Subcutaneous adipose tissue (tissue), 4 donors: ENCODE results near the gene SPACA5. TPM values are rescaled to one million over a fixed set of nuclear protein-coding genes. Genes with fewer than 3 reads are reported as not detected.

Source experiments
- total RNA-seq, 4 donors: library from RNA; depleted of rRNA; stranded (reverse); fragments of >200 nt; gene quantifications; one replicate each; pipeline ENCODE4 v1.1.0, GENCODE V29; 2016
- TF ChIP-seq, protein P1 (sequence below): fragments of 450-650 bp; IDR thresholded peaks from one replicate; pipeline ENCODE4 v1.5.1; 2016; ENCODE audit warnings: low read depth, mild to moderate bottlenecking, control low read depth, antibody characterized with exemption, moderate library complexity

SPACA5 gene
- total RNA-seq, 4 donors from 2014 or later = not detected

DNA sequence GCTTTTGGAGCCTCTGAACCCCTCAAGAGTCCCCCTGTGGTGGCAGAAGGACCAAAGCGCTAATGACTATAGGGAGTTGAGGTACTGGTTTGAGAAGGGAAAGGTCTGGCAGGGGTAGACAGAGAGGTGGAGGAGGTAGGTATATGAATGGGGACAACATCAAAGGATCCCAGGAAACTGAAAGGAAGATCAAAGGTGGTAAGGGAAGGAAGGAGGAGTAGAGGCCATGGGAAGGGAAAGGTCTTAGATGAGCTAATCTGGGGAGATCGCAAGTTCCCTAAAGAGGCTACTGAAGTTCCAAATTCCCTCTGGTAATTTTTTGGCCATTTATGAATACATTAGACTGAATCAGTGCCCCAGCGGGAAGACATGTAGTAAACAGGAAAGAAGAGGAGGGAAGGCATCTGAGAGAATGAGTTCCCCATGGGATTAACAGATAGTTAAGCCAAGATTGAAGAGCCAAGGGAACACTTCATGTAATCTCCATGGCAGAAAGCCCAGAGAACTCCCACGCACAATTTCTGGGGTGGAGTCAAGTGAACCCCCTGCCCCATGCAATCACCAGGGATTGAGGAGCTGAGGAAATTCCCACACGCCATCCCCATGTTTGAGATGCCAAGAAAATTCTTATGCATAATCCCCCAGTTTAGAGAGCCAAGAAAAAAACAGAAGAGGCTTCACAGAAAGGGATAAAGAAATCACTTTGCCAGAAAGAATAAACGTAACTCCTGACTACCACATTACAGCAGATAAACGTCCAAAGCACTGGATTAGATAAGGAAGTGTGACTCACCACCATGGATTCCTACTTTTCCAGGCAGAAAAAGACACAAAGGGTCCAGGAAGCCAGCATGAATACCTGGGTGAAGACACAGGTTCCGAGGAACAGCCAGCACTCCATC, 38.9 kb downstream of the SPACA5 start:
- TF ChIP-seq, protein P1, sequence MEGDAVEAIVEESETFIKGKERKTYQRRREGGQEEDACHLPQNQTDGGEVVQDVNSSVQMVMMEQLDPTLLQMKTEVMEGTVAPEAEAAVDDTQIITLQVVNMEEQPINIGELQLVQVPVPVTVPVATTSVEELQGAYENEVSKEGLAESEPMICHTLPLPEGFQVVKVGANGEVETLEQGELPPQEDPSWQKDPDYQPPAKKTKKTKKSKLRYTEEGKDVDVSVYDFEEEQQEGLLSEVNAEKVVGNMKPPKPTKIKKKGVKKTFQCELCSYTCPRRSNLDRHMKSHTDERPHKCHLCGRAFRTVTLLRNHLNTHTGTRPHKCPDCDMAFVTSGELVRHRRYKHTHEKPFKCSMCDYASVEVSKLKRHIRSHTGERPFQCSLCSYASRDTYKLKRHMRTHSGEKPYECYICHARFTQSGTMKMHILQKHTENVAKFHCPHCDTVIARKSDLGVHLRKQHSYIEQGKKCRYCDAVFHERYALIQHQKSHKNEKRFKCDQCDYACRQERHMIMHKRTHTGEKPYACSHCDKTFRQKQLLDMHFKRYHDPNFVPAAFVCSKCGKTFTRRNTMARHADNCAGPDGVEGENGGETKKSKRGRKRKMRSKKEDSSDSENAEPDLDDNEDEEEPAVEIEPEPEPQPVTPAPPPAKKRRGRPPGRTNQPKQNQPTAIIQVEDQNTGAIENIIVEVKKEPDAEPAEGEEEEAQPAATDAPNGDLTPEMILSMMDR = no peak

DNA sequence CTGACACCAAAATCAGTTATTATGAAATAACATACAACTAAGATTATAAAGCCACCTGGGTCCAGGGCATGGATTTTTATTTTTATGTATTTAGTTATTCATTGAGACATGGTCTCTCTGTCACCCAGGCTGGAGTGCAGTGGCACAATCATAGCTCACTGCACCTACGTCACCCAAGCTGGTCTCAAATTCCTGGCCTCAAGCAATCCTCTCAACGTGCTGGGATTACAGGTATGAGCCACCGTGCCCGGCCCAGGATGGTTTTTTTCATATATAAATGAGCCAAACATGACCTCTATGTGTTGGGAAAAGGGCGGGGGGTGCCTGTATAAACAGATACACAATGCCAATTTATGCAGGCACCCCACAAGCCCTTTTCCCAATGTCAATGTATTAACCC, 40.1 kb downstream of the SPACA5 start:
- TF ChIP-seq, protein P1 = no peak

DNA sequence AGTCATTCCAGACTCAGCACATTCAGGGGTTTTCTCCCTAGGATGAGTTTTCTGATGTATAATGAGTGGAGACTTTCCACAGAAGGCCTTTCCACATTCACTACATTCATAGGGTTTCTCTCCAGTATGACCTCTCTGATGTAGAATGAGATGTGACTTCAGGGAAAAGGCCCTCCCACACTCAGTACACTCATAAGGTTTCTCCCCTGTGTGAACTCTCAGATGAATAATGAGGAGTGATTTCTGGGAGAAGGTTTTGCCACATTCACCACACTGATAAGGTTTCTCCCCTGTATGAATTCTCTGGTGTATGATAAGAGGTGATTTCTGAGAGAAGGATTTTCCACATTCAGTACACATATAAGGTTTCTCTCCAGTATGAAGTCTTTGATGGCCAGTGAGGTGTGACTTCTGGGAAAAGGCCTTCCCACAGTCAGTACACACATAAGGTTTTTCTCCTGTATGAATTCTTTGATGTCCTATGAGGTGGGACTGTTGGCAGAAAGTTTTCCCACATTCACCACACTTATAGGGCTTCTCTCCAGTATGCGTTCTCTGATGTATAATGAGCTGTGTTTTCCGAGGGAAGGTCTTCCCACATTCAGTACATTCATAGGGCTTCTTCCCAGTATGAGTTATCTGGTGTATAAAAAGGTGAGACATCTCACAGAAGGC, 52.0 kb downstream of the SPACA5 start:
- TF ChIP-seq, protein P1 = no peak

DNA sequence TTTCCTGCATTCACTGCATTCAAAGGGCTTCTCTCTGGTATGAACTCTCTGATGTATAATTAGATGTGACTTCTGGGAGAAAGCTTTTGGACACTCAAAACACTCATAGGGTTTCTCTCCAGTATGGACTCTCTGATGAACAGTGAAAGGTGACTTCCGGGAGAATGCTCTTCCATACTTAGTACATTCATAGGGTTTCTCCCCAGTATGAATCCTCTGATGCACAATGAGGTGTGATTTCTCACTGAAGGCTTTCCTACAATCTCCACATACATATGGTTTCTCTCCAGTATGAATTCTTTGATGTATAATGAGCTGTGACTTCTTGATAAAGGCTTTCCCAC, 52.5 kb downstream of the SPACA5 start:
- TF ChIP-seq, protein P1 = no peak

Other genes with a start within 250 kb of the SPACA5 start
- 1 to 10 TPM; 4.7 to 7.3 (median 6.4) TPM for gene ZNF81, start 170.1 kb upstream of the SPACA5 start, total RNA-seq
- gene ZNF182, start 3.0 kb upstream of the SPACA5 start, total RNA-seq = 1 to 10 TPM; 3.4 to 7.9 (median 6.8) TPM
- gene ZNF630, start 64.7 kb downstream of the SPACA5 start, total RNA-seq = 1 to 10 TPM in 3 of 4 donors, under 1 TPM in 1; 0.65 to 4.0 (median 2.8) TPM
- gene SPACA5B, start 123.6 kb downstream of the SPACA5 start, total RNA-seq = not detected
- not detected for gene SSX5, start 189.8 kb downstream of the SPACA5 start, total RNA-seq
- gene SSX1, start 248.4 kb downstream of the SPACA5 start, total RNA-seq = not detected